Measurements from ENCODE around the gene DOCK8.
"Not testable (repeated sequence)": the region's sequence is repeated elsewhere in the genome, so short reads cannot be mapped to it uniquely, and the experiment has no call there.

- TF ChIP-seq CTCF, POLR2AphosphoS5 (IDR thresholded peaks at IDR 0.05): not testable (repeated sequence)
These were observed 764 bp upstream of the DOCK8 start for GRCh38 chr9:213901-214300.
